HEK293 (cell line): ENCODE measurements around the gene HJURP.

ENCODE experiments used
- CTCF ChIA-PET: fragments of 350-600 bp; formaldehyde crosslinking; extraction: SDS; loops from one replicate; lab custom pipeline; 2021; ENCODE audit warnings: antibody characterized with exemption; lab: Yijun Ruan, JAX
- POLR2A ChIA-PET: fragments of 300-600 bp; formaldehyde crosslinking; extraction: SDS; loops from one replicate; lab custom pipeline; 2020; ENCODE audit warnings: antibody characterized with exemption, inconsistent platforms; lab: Yijun Ruan, JAX
- H3K27ac ChIP-seq: fragments of 200-500 bp; sonication (Bioruptor generic); 2 replicates; pipeline ENCODE4 v1.5.1; 2014; ENCODE audit warnings: low read depth, low read length, control low read depth, inconsistent platforms; ENCODE audit errors: extremely low read depth
- H3K36me3 ChIP-seq, 2 experiments: fragments of 200-500 bp in 1 of 2; sonication (Bioruptor generic) in 1 of 2; 1 replicate in 1 of 2; 2 replicates in 1 of 2; pipeline ENCODE4 v1.5.1; 2014 to 2017; ENCODE audit warnings: inconsistent platforms in 2 of 2, low read length in 2 of 2; ENCODE audit not compliant: control insufficient read depth in 2 of 2, insufficient read depth in 1 of 2
- H3K4me1 ChIP-seq: fragments of 200-500 bp; sonication (Bioruptor generic); 2 replicates; pipeline ENCODE4 v1.5.1; 2014; ENCODE audit warnings: mild to moderate bottlenecking, low read length, inconsistent platforms; ENCODE audit not compliant: control insufficient read depth, insufficient read depth
- H3K4me3 ChIP-seq: 2 replicates; pipeline ENCODE4 v1.5.1; 2011; ENCODE audit warnings: low read depth, mild to moderate bottlenecking, control low read depth, low read length, moderate library complexity
- H3K9me3 ChIP-seq: fragments of 200-500 bp; sonication (Bioruptor generic); 2 replicates; pipeline ENCODE4 v1.5.1; 2014; ENCODE audit warnings: low read depth, low read length, inconsistent platforms; ENCODE audit not compliant: control insufficient read depth, insufficient read depth
- BCL11B ChIP-seq: fragments of 450-650 bp; formaldehyde crosslinking; IDR thresholded peaks from 2 replicates; pipeline ENCODE4 v1.5.1; 2016; ENCODE audit warnings: low read depth, missing biosample characterization, missing genetic modification characterization
- BCL6B ChIP-seq: fragments of 450-650 bp; formaldehyde crosslinking; IDR thresholded peaks from 2 replicates; pipeline ENCODE4 v1.5.1; 2017; ENCODE audit warnings: missing biosample characterization, missing genetic modification characterization
- GLI2 ChIP-seq: fragments of 450-650 bp; formaldehyde crosslinking; IDR thresholded peaks from 2 replicates; pipeline ENCODE4; 2017; ENCODE audit warnings: missing biosample characterization, missing genetic modification characterization, low read depth, borderline replicate concordance
- KLF1 ChIP-seq: fragments of 450-650 bp; formaldehyde crosslinking; IDR thresholded peaks from 2 replicates; pipeline ENCODE4 v1.5.1; 2016; ENCODE audit warnings: missing biosample characterization, missing genetic modification characterization
- KLF7 ChIP-seq: fragments of 450-650 bp; formaldehyde crosslinking; IDR thresholded peaks from 2 replicates; pipeline ENCODE4 v1.5.1; 2016; ENCODE audit warnings: missing biosample characterization, missing genetic modification characterization, borderline replicate concordance
- OSR2 ChIP-seq: fragments of 450-650 bp; formaldehyde crosslinking; IDR thresholded peaks from 2 replicates; pipeline ENCODE4 v1.5.1; 2016; ENCODE audit warnings: missing biosample characterization, missing genetic modification characterization
- ZBTB10 ChIP-seq: fragments of 450-650 bp; formaldehyde crosslinking; IDR thresholded peaks from 2 replicates; pipeline ENCODE4 v1.5.1; 2016; ENCODE audit warnings: missing biosample characterization, missing genetic modification characterization
- ZFP37 ChIP-seq: fragments of 450-650 bp; formaldehyde crosslinking; IDR thresholded peaks from 2 replicates; pipeline ENCODE4 v1.5.1; 2016; ENCODE audit warnings: missing biosample characterization, missing genetic modification characterization
- ZNF114 ChIP-seq: fragments of 450-650 bp; formaldehyde crosslinking; IDR thresholded peaks from 2 replicates; pipeline ENCODE4 v1.5.0; 2017; ENCODE audit warnings: missing biosample characterization, missing genetic modification characterization
- ZNF140 ChIP-seq: fragments of 450-650 bp; formaldehyde crosslinking; IDR thresholded peaks from 2 replicates; pipeline ENCODE4 v1.5.1; 2016; ENCODE audit warnings: missing biosample characterization, missing genetic modification characterization
- ZNF146 ChIP-seq: fragments of 450-650 bp; formaldehyde crosslinking; IDR thresholded peaks from 2 replicates; pipeline ENCODE4 v1.5.1; 2016; ENCODE audit warnings: missing biosample characterization, missing genetic modification characterization
- ZNF16 ChIP-seq: fragments of 450-650 bp; formaldehyde crosslinking; IDR thresholded peaks from 2 replicates; pipeline ENCODE4 v1.5.1; 2016; ENCODE audit warnings: low read depth, missing biosample characterization, missing genetic modification characterization
- ZNF174 ChIP-seq: fragments of 450-650 bp; formaldehyde crosslinking; IDR thresholded peaks from 2 replicates; pipeline ENCODE4 v1.5.0; 2017; ENCODE audit warnings: missing biosample characterization, mild to moderate bottlenecking, missing genetic modification characterization
- ZNF239 ChIP-seq: fragments of 450-650 bp; formaldehyde crosslinking; IDR thresholded peaks from 2 replicates; pipeline ENCODE4 v1.5.1; 2016; ENCODE audit warnings: missing biosample characterization, missing genetic modification characterization
- ZNF311 ChIP-seq: fragments of 450-650 bp; formaldehyde crosslinking; IDR thresholded peaks from 2 replicates; pipeline ENCODE4 v1.5.1; 2017; ENCODE audit warnings: missing biosample characterization, missing genetic modification characterization, borderline replicate concordance
- ZNF335 ChIP-seq: fragments of 450-650 bp; formaldehyde crosslinking; conservative IDR thresholded peaks from 2 replicates; pipeline ENCODE4 v1.5.1; 2016; ENCODE audit warnings: missing biosample characterization, missing genetic modification characterization
- ZNF341 ChIP-seq: fragments of 450-650 bp; formaldehyde crosslinking; IDR thresholded peaks from 2 replicates; pipeline ENCODE4; 2016; ENCODE audit warnings: low read depth, missing biosample characterization, missing genetic modification characterization
- ZNF423 ChIP-seq: fragments of 450-650 bp; formaldehyde crosslinking; IDR thresholded peaks from 2 replicates; pipeline ENCODE4 v1.5.1; 2016; ENCODE audit warnings: missing biosample characterization, missing genetic modification characterization
- ZNF549 ChIP-seq: fragments of 450-650 bp; IDR thresholded peaks from 2 replicates; pipeline ENCODE4 v1.5.1; 2018; ENCODE audit warnings: missing biosample characterization, missing genetic modification characterization, mild to moderate bottlenecking, inconsistent platforms, moderate library complexity
- ZNF580 ChIP-seq: fragments of 450-650 bp; formaldehyde crosslinking; IDR thresholded peaks from 2 replicates; pipeline ENCODE4 v1.5.1; 2016; ENCODE audit warnings: missing biosample characterization, missing genetic modification characterization
- ZNF658 ChIP-seq: fragments of 450-650 bp; formaldehyde crosslinking; IDR thresholded peaks from 2 replicates; pipeline ENCODE4; 2016; ENCODE audit warnings: missing biosample characterization, missing genetic modification characterization
- ZNF677 ChIP-seq: fragments of 450-650 bp; IDR thresholded peaks from 2 replicates; pipeline ENCODE4 v1.5.0; 2018; ENCODE audit warnings: missing biosample characterization, mild to moderate bottlenecking, missing genetic modification characterization, moderate library complexity
- ZNF76 ChIP-seq: fragments of 450-650 bp; formaldehyde crosslinking; IDR thresholded peaks from 2 replicates; pipeline ENCODE4; 2016; ENCODE audit warnings: low read depth, missing biosample characterization, missing genetic modification characterization, borderline replicate concordance
- ZSCAN18 ChIP-seq: fragments of 450-650 bp; formaldehyde crosslinking; IDR thresholded peaks from 2 replicates; pipeline ENCODE4 v1.5.1; 2016; ENCODE audit warnings: missing biosample characterization, missing genetic modification characterization

The HJURP gene

GRCh38 chr2:233829193-233830110 is 24.9 kb downstream of the HJURP start:
- H3K9me3 ChIP-seq = no peaks in the 10 kb centered on the region
- TF ChIP-seq ZSCAN18 (tag by site-specific recombination) = no peak
- no peak for TF ChIP-seq ZNF423 (tag by site-specific recombination)
- TF ChIP-seq ZNF239 = no peak
- no peak for TF ChIP-seq ZNF549
- no peak for TF ChIP-seq ZNF16 (tag by site-specific recombination)
- TF ChIP-seq BCL6B (tag by site-specific recombination) = no peak
- no peak for TF ChIP-seq KLF1
- TF ChIP-seq ZNF174 (tag by site-specific recombination) = no peak
- TF ChIP-seq ZNF335 (tag by site-specific recombination) = no peak
- no peak for TF ChIP-seq OSR2 (tag by site-specific recombination)
- TF ChIP-seq ZNF114 (tag by site-specific recombination) = no peak
- no peak for TF ChIP-seq ZNF311 (tag by site-specific recombination)
- no peak for TF ChIP-seq BCL11B (tag by site-specific recombination)
- no peak for TF ChIP-seq GLI2 (tag by site-specific recombination)
- TF ChIP-seq ZNF580 = no peak
- TF ChIP-seq ZNF140 (tag by site-specific recombination) = no peak
- no peak for TF ChIP-seq ZNF146 (tag by site-specific recombination)
- TF ChIP-seq ZNF658 (tag by site-specific recombination) = no peak
- TF ChIP-seq ZNF677 (tag by site-specific recombination) = no peak
- ChIA-PET POLR2A (no interaction called here), CTCF (interaction anchor here (0.7 kb wide), 1 partner anchor 27 kb away, joined by 4 read pairs; no protein-coding TSS in a partner anchor)
- H3K4me3 ChIP-seq = no peak overlapping the region
- peaks cover 0 to 16% of the 10 kb centered on the region in 2 experiments; a peak in 1 of 3 replicates for H3K36me3 ChIP-seq
- H3K27ac ChIP-seq = no peak overlapping the region
- H3K4me1 ChIP-seq = no peaks in the 10 kb centered on the region

GRCh38 chr2:233828546-233829192 is 25.7 kb downstream of the HJURP start:
- no peaks in the 10 kb centered on the region for H3K9me3 ChIP-seq
- H3K4me3 ChIP-seq = no peak overlapping the region
- no peak overlapping the region for H3K27ac ChIP-seq
- TF ChIP-seq ZNF341 (tag by site-specific recombination) (no peak), ZNF549 (no peak), ZNF76 (tag by site-specific recombination) (no peak), ZBTB10 (tag by site-specific recombination) (no peak), KLF7 (tag by site-specific recombination) (no peak), ZNF311 (tag by site-specific recombination) (no peak), ZNF174 (tag by site-specific recombination) (no peak), ZFP37 (tag by site-specific recombination) (no peak)
- ChIA-PET POLR2A (no interaction called here), CTCF (interaction anchor here (0.7 kb wide), 1 partner anchor 28 kb away, joined by 4 read pairs; no protein-coding TSS in a partner anchor)
- peaks cover 0 to 9% of the 10 kb centered on the region in 2 experiments; a peak in 1 of 3 replicates for H3K36me3 ChIP-seq
- no peaks in the 10 kb centered on the region for H3K4me1 ChIP-seq
